IPS DF 4.7 (cell line): ENCODE results near the gene ZNF556.

Experiments
- DNase-seq: peaks from one replicate; pipeline ENCODE4 v3.0.0-alpha.2; 2013; ENCODE audit warnings: low spot score; ENCODE audit errors: extremely low read depth

Gene ZNF556

GRCh38 chr19:2867025-2867991 is at the start of gene ZNF556:
ZNF556 (plus strand) TSS chr19:2867335; CDS start chr19:2867422, 87 bp downstream.
- DNase-seq: no peak

GRCh38 chr19:2819540-2820111 is 47.5 kb upstream of the ZNF556 start, which contains the start of gene ZNF554:
ZNF554 (plus strand) TSS chr19:2819868; CDS start chr19:2820072, 204 bp downstream.
- peak; percentile 87 for DNase-seq

GRCh38 chr19:2820112-2820702 is 46.9 kb upstream of the ZNF556 start:
- DNase-seq: no peak

GRCh38 chr19:2822846-2823245 is 44.3 kb upstream of the ZNF556 start:
- DNase-seq: no peak

GRCh38 chr19:2823646-2824045 is 43.5 kb upstream of the ZNF556 start:
- no peak for DNase-seq

- DNase-seq: no peak
Measured at GRCh38 chr19:2824129-2824528, 43.0 kb upstream of the ZNF556 start.

GRCh38 chr19:2827022-2827421 is 40.1 kb upstream of the ZNF556 start:
- no peak for DNase-seq

GRCh38 chr19:2827840-2828489 is 39.2 kb upstream of the ZNF556 start:
- DNase-seq: no peak

- no peak for DNase-seq
Measured at GRCh38 chr19:2834294-2834871, 32.8 kb upstream of the ZNF556 start.

GRCh38 chr19:2837430-2837829 is 29.7 kb upstream of the ZNF556 start:
- DNase-seq: no peak

GRCh38 chr19:2840794-2841791 is 26.0 kb upstream of the ZNF556 start, which contains the start of gene ZNF555:
ZNF555 (plus strand) TSS chr19:2841475; CDS start chr19:2841573, 98 bp downstream.
- DNase-seq: peak; percentile 72

- DNase-seq: no peak
Measured at GRCh38 chr19:2841855-2842574, 25.1 kb upstream of the ZNF556 start.

- DNase-seq: no peak
Measured at GRCh38 chr19:2845107-2845506, 22.0 kb upstream of the ZNF556 start.

- no peak for DNase-seq
Measured at GRCh38 chr19:2846180-2846894, 20.8 kb upstream of the ZNF556 start.

GRCh38 chr19:2847507-2847906 is 19.6 kb upstream of the ZNF556 start:
- no peak for DNase-seq

GRCh38 chr19:2848616-2849015 is 18.5 kb upstream of the ZNF556 start:
- no peak for DNase-seq

- no peak for DNase-seq
Measured at GRCh38 chr19:2850256-2850925, 16.7 kb upstream of the ZNF556 start.

- no peak for DNase-seq
Measured at GRCh38 chr19:2852598-2852997, 14.5 kb upstream of the ZNF556 start.
